Measurements from ENCODE around the gene ABR.

The ABR gene

DNA sequence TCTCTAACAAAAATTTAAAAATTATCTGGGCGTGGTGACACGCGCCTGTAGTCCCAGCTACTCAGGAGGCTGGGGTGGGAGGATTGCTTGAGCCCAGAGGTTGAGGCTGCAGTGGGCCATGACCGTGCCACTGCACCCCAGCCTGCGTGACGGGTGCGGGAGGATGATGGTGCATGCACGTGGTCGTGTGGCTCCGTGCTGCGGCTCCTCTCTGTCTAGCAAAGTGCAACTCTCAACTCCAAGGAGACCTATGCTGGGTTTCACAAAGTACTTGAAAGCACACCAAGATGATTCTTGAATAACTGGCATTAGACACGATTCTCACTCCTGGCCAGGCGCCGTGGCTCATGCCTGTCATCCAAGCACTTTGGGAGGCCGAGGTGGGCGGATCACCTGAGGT is 226.0 kb downstream of the ABR start:
- no peak for DNase-seq (ENCODE audit: extremely low read depth, low read depth)
- TF ChIP-seq, protein P1, sequence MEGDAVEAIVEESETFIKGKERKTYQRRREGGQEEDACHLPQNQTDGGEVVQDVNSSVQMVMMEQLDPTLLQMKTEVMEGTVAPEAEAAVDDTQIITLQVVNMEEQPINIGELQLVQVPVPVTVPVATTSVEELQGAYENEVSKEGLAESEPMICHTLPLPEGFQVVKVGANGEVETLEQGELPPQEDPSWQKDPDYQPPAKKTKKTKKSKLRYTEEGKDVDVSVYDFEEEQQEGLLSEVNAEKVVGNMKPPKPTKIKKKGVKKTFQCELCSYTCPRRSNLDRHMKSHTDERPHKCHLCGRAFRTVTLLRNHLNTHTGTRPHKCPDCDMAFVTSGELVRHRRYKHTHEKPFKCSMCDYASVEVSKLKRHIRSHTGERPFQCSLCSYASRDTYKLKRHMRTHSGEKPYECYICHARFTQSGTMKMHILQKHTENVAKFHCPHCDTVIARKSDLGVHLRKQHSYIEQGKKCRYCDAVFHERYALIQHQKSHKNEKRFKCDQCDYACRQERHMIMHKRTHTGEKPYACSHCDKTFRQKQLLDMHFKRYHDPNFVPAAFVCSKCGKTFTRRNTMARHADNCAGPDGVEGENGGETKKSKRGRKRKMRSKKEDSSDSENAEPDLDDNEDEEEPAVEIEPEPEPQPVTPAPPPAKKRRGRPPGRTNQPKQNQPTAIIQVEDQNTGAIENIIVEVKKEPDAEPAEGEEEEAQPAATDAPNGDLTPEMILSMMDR (IDR thresholded peaks at IDR 0.05; ENCODE audit: low read depth, low read length), result no peak
